ENCODE results near the gene ALX4. TPM values are rescaled to one million over a fixed set of nuclear protein-coding genes. Genes with fewer than 3 reads are reported as not detected.

Gene ALX4
- total RNA-seq, 1 donor from 2014 or later, result not detected

DNA sequence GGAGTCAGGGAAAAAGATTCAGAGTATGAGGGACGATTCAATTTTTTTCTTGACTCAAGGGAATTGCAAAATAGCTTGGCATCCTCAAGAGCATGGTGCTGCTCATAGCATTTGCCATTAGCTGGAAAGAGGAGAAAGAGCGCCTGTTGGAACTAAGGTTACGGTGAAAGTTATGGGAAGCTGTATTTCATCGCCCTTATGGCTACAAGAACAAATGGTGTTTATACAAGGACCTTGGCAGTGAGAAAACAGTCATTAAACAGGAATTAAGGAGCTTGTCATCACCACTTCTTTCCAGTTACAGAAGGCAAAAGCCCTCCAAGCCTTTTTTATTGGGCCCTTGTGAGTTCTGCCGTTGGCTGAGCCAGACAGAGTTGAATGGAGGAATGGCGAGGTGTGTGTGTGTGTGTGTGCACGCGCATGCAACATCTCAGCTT lies 74.2 kb downstream of the ALX4 start:
- no peaks in the 10 kb centered on the region for H3K4me1 ChIP-seq
- no peaks in the 10 kb centered on the region for H3K9me3 ChIP-seq
- TF ChIP-seq CTCF (IDR thresholded peaks at IDR 0.05), result no peak
- TF ChIP-seq POLR2AphosphoS5 (IDR thresholded peaks at IDR 0.05; ENCODE audit: insufficient read depth in 1 of 2, low read depth in 1 of 2), result no peak
- TF ChIP-seq POLR2A (IDR thresholded peaks at IDR 0.05), result no peak
- H3K4me3 ChIP-seq, result no peak overlapping the region
- intact Hi-C loops (cut with DNase I), result no loop called here
- peaks cover 0 to 14% of the 10 kb centered on the region in 2 donors for H3K36me3 ChIP-seq
- no peaks in the 10 kb centered on the region for H3K27me3 ChIP-seq
- no peak overlapping the region for H3K27ac ChIP-seq
- DNase-seq (ENCODE audit: extremely low spot score in 2 of 2), result no peak

DNA sequence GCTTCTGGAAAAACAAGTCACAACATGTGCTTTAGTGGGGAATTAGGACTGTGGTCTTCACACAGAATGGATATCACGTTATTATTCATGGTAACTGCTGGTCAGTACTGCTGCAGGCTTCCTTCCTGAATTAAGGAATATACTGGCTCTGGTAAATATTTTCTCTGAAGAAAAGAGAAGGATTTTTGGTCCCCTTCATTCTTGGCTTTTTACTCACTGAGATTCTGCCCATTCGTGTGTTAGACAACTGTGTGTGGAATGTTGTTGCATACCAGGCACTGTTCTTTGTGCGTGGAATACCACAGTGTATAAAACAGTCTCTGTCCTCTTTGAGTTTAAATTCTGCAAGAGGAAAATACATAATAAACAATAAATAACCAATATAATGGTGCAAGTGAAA lies 80.3 kb downstream of the ALX4 start:
- no peak overlapping the region for H3K27ac ChIP-seq
- no peak for TF ChIP-seq POLR2AphosphoS5 (IDR thresholded peaks at IDR 0.05; ENCODE audit: insufficient read depth in 1 of 2, low read depth in 1 of 2)
- TF ChIP-seq CTCF (IDR thresholded peaks at IDR 0.05), result no peak
- no peak for TF ChIP-seq POLR2A (IDR thresholded peaks at IDR 0.05)
- no peaks in the 10 kb centered on the region for H3K9me3 ChIP-seq
- H3K4me3 ChIP-seq, result no peak overlapping the region
- intact Hi-C loops (cut with DNase I), result no loop called here
- no peak for DNase-seq (ENCODE audit: extremely low spot score in 2 of 2)
- no peaks in the 10 kb centered on the region for H3K36me3 ChIP-seq
- no peaks in the 10 kb centered on the region for H3K27me3 ChIP-seq
- peaks cover 5% of the 10 kb centered on the region for H3K4me1 ChIP-seq

GRCh38 chr11:44229098-44229497 lies 80.8 kb downstream of the ALX4 start:
- intact Hi-C loops (cut with DNase I), result no loop called here

GRCh38 chr11:44228379-44228778 lies 81.6 kb downstream of the ALX4 start:
- Histone ChIP-seq H3K4me1 (peaks cover 5% of the 10 kb centered on the region), H3K27me3 (no peaks in the 10 kb centered on the region), H3K36me3 (no peaks in the 10 kb centered on the region), H3K27ac (no peak overlapping the region), H3K9me3 (no peaks in the 10 kb centered on the region), H3K4me3 (no peak overlapping the region)
- no peak for TF ChIP-seq POLR2A (IDR thresholded peaks at IDR 0.05)
- no peak for TF ChIP-seq POLR2AphosphoS5 (IDR thresholded peaks at IDR 0.05; ENCODE audit: insufficient read depth in 1 of 2, low read depth in 1 of 2)
- no peak for TF ChIP-seq CTCF (IDR thresholded peaks at IDR 0.05)
- intact Hi-C loops (cut with DNase I), result no loop called here
- DNase-seq (ENCODE audit: extremely low spot score in 2 of 2), result no peak

More at GRCh38 chr11:44229098-44229497, 80.8 kb downstream of the ALX4 start:
- TF ChIP-seq POLR2AphosphoS5 (IDR thresholded peaks at IDR 0.05; ENCODE audit: insufficient read depth in 1 of 2, low read depth in 1 of 2) (no peak), POLR2A (IDR thresholded peaks at IDR 0.05) (no peak), CTCF (IDR thresholded peaks at IDR 0.05) (no peak)
- H3K4me3 ChIP-seq, result no peak overlapping the region
- peaks cover 5% of the 10 kb centered on the region for H3K4me1 ChIP-seq
- no peak for DNase-seq (ENCODE audit: extremely low spot score in 2 of 2)
- no peak overlapping the region for H3K27ac ChIP-seq
- H3K27me3 ChIP-seq, result no peaks in the 10 kb centered on the region
- H3K36me3 ChIP-seq, result no peaks in the 10 kb centered on the region
- H3K9me3 ChIP-seq, result no peaks in the 10 kb centered on the region

- intact Hi-C loops (cut with DNase I), result no loop called here
- no peak for DNase-seq (ENCODE audit: extremely low spot score in 2 of 2)
- H3K4me1 ChIP-seq, result peaks cover 5% of the 10 kb centered on the region
- no peaks in the 10 kb centered on the region for H3K27me3 ChIP-seq
- no peak overlapping the region for H3K4me3 ChIP-seq
- H3K9me3 ChIP-seq, result no peaks in the 10 kb centered on the region
- H3K27ac ChIP-seq, result no peak overlapping the region
- H3K36me3 ChIP-seq, result no peaks in the 10 kb centered on the region
- TF ChIP-seq POLR2A (IDR thresholded peaks at IDR 0.05) (no peak), POLR2AphosphoS5 (IDR thresholded peaks at IDR 0.05; ENCODE audit: insufficient read depth in 1 of 2, low read depth in 1 of 2) (no peak), CTCF (IDR thresholded peaks at IDR 0.05) (no peak)
Measured at GRCh38 chr11:44226945-44227344, 83.0 kb downstream of the ALX4 start.
